ENCODE results near the gene HOXA5.

Gene HOXA5

GRCh38 chr7:27106181-27106900 lies 37.1 kb downstream of the HOXA5 start:
- DNase-seq (ENCODE audit: low spot score): no peak
- H3K27ac ChIP-seq: peak overlapping the region in 1 of 2 donors; percentile 64
- no peak for TF ChIP-seq CTCF (IDR thresholded peaks at IDR 0.05)
- peak overlapping the region; percentile 63 for H3K4me3 ChIP-seq

- DNase-seq (ENCODE audit: low spot score): no peak
- Histone ChIP-seq H3K27ac (peak overlapping the region in 1 of 2 donors; percentile 64), H3K4me3 (no peak overlapping the region)
- no peak for TF ChIP-seq CTCF (IDR thresholded peaks at IDR 0.05)
Observed at GRCh38 chr7:27105301-27106031, 38.0 kb downstream of the HOXA5 start.

GRCh38 chr7:27104341-27105058 lies 39.0 kb downstream of the HOXA5 start:
- DNase-seq (ENCODE audit: low spot score): no peak
- Histone ChIP-seq H3K27ac (no peak overlapping the region), H3K4me3 (no peak overlapping the region)
- TF ChIP-seq CTCF (IDR thresholded peaks at IDR 0.05): no peak

- no peak for TF ChIP-seq CTCF (IDR thresholded peaks at IDR 0.05)
- Histone ChIP-seq H3K27ac (peak overlapping the region in 1 of 2 donors; percentile 40), H3K4me3 (peak overlapping the region; percentile 51)
- DNase-seq (ENCODE audit: low spot score): no peak
Observed at GRCh38 chr7:27103489-27104226, 39.8 kb downstream of the HOXA5 start.

- Histone ChIP-seq H3K4me3 (peak within 1 kb of the TSS; percentile 56), H3K27ac (peak within 1 kb of the TSS in 1 of 2 donors; percentile 57)
- DNase-seq (ENCODE audit: low spot score): no peak
- no peak for TF ChIP-seq CTCF (IDR thresholded peaks at IDR 0.05)
Observed at GRCh38 chr7:27102581-27103442, 40.7 kb downstream of the HOXA5 start, which contains the start of gene HOXA2. TSS of gene HOXA2 (minus strand) at chr7:27102683. CDS start at chr7:27102500, 183 bp downstream.
